KMS-11 (cell line): ENCODE results near the gene CX3CR1.
"Not testable (repeated sequence)": the region's sequence is repeated elsewhere in the genome, so short reads cannot be mapped to it uniquely, and the experiment has no call there.

ENCODE experiments used
- H2AFZ ChIP-seq: fragments of 200-600 bp; sonication (generic); 2 replicates; pipeline ENCODE4 v1.6.1; 2016; ENCODE audit warnings: antibody characterized with exemption, mixed run types, low read depth
- H3K27ac ChIP-seq: fragments of 200-600 bp; sonication (generic); 2 replicates; pipeline ENCODE4 v1.6.1; 2016; ENCODE audit warnings: mild to moderate bottlenecking, mixed run types
- H3K27me3 ChIP-seq: fragments of 200-600 bp; sonication (generic); 2 replicates; pipeline ENCODE4 v1.6.1; 2017; ENCODE audit warnings: mild to moderate bottlenecking, low read depth, mixed run types, moderate library complexity; ENCODE audit not compliant: insufficient read depth
- H3K36me3 ChIP-seq: fragments of 200-600 bp; sonication (generic); 2 replicates; pipeline ENCODE4 v1.6.1; 2017; ENCODE audit warnings: mild to moderate bottlenecking, mixed run types; ENCODE audit not compliant: insufficient read depth
- H3K4me1 ChIP-seq: fragments of 200-600 bp; sonication (generic); 2 replicates; pipeline ENCODE4 v1.6.1; 2016; ENCODE audit warnings: mild to moderate bottlenecking, low read depth, mixed run types; ENCODE audit not compliant: poor library complexity, severe bottlenecking
- H3K4me2 ChIP-seq: fragments of 200-600 bp; sonication (generic); 2 replicates; pipeline ENCODE4 v1.7.0; 2016; ENCODE audit warnings: mild to moderate bottlenecking, mixed run types
- H3K4me3 ChIP-seq: fragments of 200-600 bp; sonication (generic); IDR thresholded peaks from 2 replicates; pipeline ENCODE4 v1.6.1; 2017; ENCODE audit warnings: low read depth, low read length, mixed read lengths; ENCODE audit not compliant: insufficient read depth
- H3K79me2 ChIP-seq: fragments of 200-600 bp; sonication (generic); 2 replicates; pipeline ENCODE4 v1.6.1; 2016; ENCODE audit warnings: low read depth, mixed run types; ENCODE audit not compliant: insufficient read depth
- H3K9ac ChIP-seq: fragments of 200-600 bp; sonication (generic); 2 replicates; pipeline ENCODE4 v1.6.1; 2016; ENCODE audit warnings: mild to moderate bottlenecking, mixed run types
- H4K20me1 ChIP-seq: fragments of 200-600 bp; sonication (generic); 2 replicates; pipeline ENCODE4 v1.6.1; 2016; ENCODE audit warnings: mild to moderate bottlenecking, mixed run types; ENCODE audit not compliant: insufficient read depth
- CTCF ChIP-seq: fragments of 200-600 bp; sonication (generic); conservative IDR thresholded peaks from 2 replicates; pipeline ENCODE4 v1.6.1; 2017; ENCODE audit warnings: low read depth, mild to moderate bottlenecking, antibody characterized with exemption, low read length, moderate library complexity, mixed read lengths

The CX3CR1 gene

GRCh38 chr3:39230453-39230852, 49.4 kb downstream of the CX3CR1 start:
- no peak overlapping the region for H3K9ac ChIP-seq
- peaks cover 28% of the 10 kb centered on the region for H3K4me1 ChIP-seq
- H4K20me1 ChIP-seq = no peaks in the 10 kb centered on the region
- TF ChIP-seq CTCF = no peak
- H3K27me3 ChIP-seq = no peaks in the 10 kb centered on the region
- no peak overlapping the region for H3K4me3 ChIP-seq
- H2AFZ ChIP-seq = no peak overlapping the region
- no peak overlapping the region for H3K27ac ChIP-seq
- no peak overlapping the region for H3K4me2 ChIP-seq
- no peaks in the 10 kb centered on the region for H3K79me2 ChIP-seq
- H3K36me3 ChIP-seq = no peaks in the 10 kb centered on the region

GRCh38 chr3:39228496-39228895, 51.3 kb downstream of the CX3CR1 start:
- no peak for TF ChIP-seq CTCF
- Histone ChIP-seq H3K4me1 (peaks cover 8% of the 10 kb centered on the region), H4K20me1 (no peaks in the 10 kb centered on the region), H3K36me3 (no peaks in the 10 kb centered on the region), H2AFZ (no peak overlapping the region), H3K4me3 (no peak overlapping the region), H3K9ac (no peak overlapping the region), H3K4me2 (no peak overlapping the region), H3K27ac (no peak overlapping the region), H3K27me3 (no peaks in the 10 kb centered on the region), H3K79me2 (no peaks in the 10 kb centered on the region)

- H3K27me3 ChIP-seq, H4K20me1 ChIP-seq, H3K4me3 ChIP-seq, H3K27ac ChIP-seq, H3K4me2 ChIP-seq, H3K36me3 ChIP-seq, H2AFZ ChIP-seq, H3K79me2 ChIP-seq, H3K4me1 ChIP-seq, H3K9ac ChIP-seq: not testable (repeated sequence)
Observed at GRCh38 chr3:39227596-39227995, 52.2 kb downstream of the CX3CR1 start.

GRCh38 chr3:39226106-39226741, 53.6 kb downstream of the CX3CR1 start:
- H3K36me3 ChIP-seq = no peaks in the 10 kb centered on the region
- no peak overlapping the region for H3K27ac ChIP-seq
- no peaks in the 10 kb centered on the region for H3K79me2 ChIP-seq
- H3K4me3 ChIP-seq = no peak overlapping the region
- no peaks in the 10 kb centered on the region for H3K27me3 ChIP-seq
- no peak overlapping the region for H3K9ac ChIP-seq
- peaks cover 17% of the 10 kb centered on the region for H3K4me1 ChIP-seq
- TF ChIP-seq CTCF = no peak
- H3K4me2 ChIP-seq = no peak overlapping the region
- H4K20me1 ChIP-seq = no peaks in the 10 kb centered on the region
- no peak overlapping the region for H2AFZ ChIP-seq

- no peaks in the 10 kb centered on the region for H3K36me3 ChIP-seq
- no peak for TF ChIP-seq CTCF
- H3K9ac ChIP-seq = no peak overlapping the region
- no peak overlapping the region for H3K27ac ChIP-seq
- no peaks in the 10 kb centered on the region for H3K27me3 ChIP-seq
- no peak overlapping the region for H2AFZ ChIP-seq
- H3K4me3 ChIP-seq = no peak overlapping the region
- H3K79me2 ChIP-seq = no peaks in the 10 kb centered on the region
- no peak overlapping the region for H3K4me2 ChIP-seq
- no peaks in the 10 kb centered on the region for H4K20me1 ChIP-seq
- H3K4me1 ChIP-seq = peaks cover 37% of the 10 kb centered on the region
Observed at GRCh38 chr3:39224288-39224687, 55.5 kb downstream of the CX3CR1 start.
